Stimulated activated CD8-positive, alpha-beta memory T cell treated with anti-CD3 and anti-CD28 coated beads, Interleukin-4, amount 100 ng/mL, for 24 hours (primary cell): Measurements from ENCODE around the gene ADARB2.

Experiments
- DNase-seq: peaks from one replicate; pipeline ENCODE4 v3.0.0-alpha.2; 2020; ENCODE audit warnings: low read depth

ADARB2 gene

DNA sequence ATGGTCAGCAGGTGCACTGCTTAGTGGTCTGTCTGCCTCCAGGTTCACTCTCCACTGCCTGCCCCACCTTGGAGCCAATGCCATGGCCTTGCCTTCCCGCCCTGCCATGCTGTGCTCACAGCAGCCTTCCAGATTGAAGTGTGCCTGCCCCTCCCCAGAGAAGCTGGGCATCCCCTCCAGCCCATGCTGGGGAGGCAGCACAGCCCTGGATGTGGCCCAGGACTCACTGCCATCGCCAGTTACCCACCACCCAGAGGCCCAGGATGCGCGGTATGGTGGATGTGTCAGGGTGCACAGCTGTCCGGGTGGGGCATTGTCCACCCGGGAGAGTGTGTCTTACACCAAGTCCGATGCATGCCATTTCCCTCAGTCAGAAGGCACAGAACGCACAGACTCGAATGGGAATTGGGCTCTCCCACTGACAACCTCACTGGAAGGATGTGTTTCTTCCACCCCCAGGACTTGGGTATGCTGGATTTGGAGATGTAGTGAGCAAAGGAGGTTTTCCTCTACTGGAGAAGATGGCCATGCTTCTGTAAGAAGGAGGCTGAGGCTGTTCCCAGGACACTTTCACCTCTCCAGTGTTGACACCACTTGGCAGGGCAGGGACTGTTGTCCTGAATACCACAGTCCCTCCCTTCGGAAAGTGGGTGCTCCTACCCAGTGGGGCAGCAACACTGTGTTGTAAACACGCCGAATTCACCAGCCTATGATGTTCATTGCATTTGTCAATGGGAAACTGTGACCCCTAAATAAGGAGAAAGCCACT is 122.0 kb downstream of the ADARB2 start:
- no peak for DNase-seq

DNA sequence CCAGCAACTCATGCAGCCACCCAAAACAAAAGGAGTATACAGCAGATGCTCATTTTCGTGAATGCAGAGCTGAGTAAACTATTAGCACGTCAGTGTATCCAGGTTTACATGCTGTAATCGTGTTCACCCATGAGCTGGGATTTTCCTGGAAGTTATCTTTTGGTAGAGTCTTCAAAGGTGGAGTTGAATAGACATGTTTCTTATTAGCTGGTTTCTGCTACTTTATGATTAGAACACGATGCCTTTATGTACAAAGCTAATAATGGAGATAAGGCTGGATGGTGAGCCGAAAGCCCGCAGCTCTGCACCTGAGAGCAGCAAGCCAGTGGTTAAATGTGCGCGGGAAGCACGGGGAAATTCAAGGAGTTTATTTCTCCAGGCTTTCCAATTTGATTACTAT is 123.8 kb downstream of the ADARB2 start:
- no peak for DNase-seq

DNA sequence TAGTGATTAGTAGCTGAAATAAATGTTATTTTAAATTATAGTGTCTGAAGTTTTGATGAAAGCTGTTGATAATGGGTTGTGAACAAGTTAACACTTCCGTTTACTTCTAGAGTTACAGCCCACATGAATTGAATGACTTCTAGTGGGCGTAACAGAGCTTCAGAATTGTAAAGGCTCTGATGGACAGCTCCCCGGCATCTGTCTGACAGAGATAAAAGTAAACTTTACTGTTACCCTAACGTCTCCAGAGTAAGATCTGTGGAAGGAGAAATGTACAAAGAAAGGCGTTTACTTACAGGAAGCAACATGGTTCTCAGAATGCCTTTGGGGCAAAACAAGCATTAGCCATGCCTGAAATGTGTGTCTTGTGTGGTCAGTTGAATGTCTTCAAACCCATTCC is 124.4 kb downstream of the ADARB2 start:
- no peak for DNase-seq

DNA sequence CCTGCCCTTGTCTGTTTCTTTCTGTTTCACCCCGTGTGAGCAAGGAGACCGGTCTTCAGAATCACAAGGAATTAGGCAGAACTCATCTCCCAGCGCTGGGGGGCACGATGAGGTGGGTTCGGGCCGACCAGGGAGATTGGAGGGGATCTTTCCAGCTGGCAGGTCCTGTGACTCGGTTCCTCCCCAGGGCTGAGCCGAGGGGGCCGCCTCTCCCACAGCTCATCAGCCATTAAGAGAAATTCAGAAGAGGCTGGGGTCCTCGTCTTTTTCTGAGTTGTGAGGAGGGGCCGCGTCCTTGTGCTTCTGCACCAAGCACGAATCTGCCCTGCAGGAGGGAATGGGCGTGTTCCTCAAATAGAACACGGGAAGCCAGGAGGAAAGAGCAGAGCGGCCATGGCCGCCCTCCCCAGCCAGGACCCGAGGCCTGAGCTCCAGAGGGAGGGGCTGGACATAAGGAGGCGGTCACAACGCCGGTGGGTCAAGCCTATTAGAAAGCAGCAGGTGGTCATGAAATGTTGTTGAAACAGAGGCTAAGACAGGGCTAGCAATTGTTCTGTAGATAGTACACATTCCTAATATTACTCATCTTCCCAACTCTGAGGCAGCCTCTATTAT is 125.3 kb downstream of the ADARB2 start:
- no peak for DNase-seq

DNA sequence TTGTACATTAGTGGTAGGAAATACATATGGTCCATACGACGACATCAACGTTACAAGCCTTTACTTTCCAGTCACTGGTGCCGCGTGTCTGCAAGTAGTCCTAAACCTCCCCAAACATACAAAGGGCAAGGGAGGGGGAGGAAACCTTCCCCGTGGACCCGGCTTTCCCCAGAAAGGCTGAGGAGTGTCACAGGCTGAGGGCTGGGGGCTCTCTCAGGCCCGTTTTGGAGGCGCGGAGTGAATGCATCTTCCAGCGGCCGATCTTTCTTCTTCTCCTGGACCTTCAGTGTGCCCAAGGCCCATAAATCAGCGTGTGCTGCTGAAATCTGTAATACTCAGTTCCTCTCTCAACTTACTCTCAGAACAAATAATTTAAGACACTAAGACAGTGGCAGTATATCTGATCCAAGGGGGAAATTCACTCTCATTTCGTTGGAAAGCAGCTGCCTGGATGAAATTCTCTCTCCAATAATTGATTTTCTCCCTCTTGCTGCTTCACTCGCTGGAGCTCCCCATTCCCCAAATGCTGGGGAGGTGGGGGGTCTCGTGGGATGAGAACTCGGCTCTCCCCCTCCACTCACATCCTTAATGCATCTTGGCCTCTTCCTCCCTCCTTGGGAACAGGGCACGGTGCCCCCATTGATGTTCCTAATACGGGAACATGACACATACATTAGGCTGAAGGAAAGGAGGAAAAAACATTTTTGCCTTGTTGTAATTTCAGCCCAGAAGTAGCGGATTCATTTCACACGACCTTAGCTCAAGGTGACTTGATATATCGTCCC is 126.1 kb downstream of the ADARB2 start:
- DNase-seq: no peak

DNA sequence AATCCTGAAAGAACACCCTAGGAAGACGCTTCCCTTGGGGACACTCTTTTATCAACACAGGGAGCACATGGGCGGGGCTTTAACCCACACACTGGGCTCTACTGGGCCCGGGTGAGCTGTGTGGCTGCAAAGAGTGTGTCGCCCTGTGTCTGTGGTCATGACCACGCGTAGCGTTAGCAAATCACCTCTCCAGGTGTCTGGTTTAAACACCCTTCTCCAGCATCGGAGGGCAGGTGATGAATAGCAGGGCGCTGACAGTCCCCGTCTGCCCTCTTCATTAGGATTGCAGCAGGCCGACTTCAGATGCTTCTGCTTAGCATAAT is 127.7 kb downstream of the ADARB2 start:
- DNase-seq: no peak

DNA sequence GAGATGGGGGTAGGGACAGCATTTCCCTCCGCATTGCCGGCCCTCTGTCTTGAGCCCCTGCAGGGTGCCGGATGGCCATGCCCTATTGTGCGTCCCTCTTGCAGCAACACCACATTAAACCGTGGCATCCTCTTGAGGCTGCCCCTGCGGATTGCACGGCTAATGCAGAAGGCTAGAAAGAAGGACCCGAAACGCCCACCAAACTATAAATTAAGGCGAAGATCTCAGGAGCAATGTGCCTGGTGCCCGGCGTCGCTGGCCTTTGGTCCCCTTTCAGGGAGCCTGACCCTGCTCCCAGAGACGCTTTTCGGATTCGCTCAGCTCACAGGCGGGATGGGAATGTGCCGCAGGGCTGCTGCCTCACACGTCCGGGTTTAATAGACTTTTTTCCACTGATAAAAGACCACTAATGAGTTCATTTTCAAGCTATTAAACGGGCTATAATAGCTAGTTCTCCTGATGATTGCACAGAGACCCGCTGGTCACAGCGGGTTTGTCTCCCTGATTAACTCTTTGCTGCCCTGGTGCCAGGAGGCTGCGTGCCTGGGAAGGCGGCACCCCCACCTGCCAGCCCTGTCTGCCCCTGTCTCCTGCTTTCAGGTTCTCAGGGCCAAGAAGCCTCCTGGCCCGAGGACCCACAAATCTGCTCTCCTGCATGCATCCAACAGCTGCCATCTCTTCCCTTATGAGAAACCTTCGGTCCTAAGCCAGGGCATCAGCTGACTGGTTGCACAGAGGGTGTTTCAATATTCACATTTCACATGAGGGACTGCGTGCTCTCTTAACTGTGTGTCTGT is 128.3 kb downstream of the ADARB2 start:
- DNase-seq: no peak

DNA sequence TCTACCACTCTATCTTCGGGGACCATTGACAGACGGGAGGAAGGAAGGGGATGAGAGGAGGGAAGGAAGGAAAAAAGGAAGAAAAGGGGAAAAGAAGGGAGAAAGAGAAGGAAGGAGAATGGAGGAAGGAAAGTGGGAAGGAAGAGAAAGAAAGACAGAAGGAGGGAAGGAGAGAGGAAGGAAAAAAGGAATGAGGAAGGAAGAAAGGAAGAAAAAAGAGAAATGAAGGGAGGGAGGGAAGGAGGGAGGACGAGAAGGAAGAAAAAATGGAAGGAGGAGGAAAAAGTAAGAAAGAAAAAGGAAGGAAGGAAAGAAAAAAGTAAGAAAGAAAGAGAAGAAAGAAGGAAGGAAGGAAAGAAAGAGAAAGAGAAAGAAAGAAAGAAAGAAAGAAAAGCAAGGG is 128.9 kb downstream of the ADARB2 start:
- DNase-seq: no peak

DNA sequence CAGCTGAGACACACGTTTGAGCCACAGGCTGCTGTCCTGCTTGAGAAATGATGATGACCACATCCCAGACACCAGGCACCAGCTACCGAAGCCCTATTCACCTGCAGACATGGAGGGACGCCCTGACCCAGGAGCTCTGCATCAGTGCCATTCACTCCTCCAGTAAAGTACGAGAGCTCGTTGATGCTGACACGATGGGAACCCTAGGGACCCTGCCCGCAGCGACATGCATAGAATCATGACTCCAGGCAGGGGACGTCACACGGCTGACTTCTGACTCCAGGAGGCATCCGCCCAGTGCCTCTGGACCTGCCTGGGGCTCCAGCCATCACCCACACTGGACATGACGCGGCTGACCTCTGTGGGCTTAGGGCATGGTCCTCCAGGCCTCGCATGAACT is 129.9 kb downstream of the ADARB2 start:
- no peak for DNase-seq

DNA sequence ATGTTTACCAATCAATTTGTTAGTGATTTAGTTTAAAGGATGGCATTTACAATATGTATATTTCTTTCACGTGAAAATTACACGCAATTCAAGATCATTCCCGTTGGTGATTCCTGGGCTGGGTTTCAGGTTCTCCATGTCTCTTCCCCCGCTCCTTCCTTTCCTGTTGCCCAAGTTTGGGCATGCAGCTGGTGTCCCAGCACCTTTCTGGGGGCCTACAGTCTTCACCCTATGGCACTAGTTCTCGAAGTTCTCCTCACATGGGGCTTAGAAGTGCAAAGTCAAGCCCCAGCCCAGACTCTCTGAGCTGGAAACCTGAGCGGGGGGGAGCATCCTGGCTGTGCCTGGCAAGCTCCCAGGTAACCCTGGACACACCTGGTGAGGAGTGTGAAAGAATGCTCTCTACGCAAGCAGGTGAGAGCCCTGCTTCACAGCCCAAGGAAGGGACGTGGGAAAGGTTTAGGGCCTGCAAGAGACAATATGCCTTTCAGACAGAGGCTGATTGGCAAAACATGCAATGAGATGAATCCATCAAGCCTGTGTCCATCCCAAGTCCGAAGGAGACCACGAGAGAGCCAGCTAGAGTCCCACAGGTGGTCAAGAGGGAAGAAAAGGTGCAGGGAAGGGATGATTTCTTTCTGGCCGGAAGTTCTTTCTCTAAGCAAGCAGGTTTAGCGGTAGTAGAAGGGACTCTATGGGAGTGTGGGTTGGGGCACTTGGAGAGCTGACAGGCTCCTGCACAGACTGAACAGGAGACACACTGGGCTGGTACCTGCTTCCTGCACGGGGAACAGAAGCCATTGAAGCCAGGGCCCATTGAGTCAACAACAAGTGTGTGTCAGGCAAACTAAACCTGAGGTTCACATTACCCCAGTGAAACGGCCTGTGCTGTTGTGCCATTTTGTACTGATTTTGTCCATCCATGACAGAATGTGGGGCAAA is 131.1 kb downstream of the ADARB2 start:
- no peak for DNase-seq

DNA sequence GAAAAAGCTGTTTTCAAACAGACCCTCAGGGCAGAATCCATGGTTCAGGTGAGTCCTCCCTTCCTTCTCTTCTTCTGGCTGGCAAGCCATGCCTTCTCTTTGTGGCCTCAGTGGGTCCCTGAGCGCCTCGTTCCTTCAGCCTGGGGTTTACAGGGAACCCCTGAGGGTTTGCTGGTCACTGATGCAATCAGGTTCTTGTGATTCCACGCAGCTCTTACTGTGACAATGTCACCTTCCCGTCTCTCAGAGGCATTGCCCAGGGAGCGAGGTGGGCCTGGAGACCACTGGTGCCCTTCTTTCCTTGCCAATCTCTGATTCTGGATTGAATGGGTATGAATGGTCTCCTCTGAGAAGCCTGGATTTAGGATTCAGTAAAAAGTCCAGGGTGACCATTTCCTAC is 132.2 kb downstream of the ADARB2 start:
- DNase-seq: no peak

DNA sequence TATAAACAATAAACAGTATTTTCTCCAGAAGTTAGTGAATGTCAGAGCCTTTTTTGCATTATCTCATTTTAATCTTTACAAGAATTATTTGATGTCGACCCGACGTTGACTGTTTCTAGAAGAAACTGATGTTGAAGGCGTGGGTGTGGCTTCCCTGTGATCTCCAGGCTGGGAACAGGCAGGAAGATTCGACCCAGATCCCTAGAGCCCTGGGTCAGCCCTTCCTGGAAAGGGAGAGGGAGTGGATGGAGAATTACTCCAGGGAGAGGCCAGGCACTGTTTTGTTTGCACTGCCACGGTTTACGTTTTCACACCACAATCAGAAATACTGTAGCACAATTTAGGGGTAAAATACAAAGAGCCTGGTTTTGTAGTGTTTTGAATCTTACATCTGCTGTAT is 133.1 kb downstream of the ADARB2 start:
- DNase-seq: no peak

DNA sequence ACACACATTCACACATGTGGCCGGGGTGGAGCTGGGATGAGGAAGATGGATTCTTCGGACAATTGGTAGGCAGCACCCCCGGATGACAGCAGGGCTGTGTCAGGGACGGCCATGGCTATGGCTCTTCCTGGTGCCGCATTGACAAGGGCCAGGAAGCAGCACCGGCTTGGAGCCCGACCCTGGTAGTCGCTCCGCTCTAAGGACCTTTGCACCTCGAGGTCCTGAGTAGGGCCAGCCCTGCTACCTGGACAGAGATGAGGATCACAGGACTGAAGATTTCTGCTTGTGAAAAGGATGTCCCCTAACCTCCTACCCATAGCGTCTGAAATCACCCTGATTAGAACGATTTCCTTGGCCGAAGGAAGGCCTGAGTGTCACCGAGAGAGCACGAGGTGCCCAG is 134.1 kb downstream of the ADARB2 start:
- no peak for DNase-seq

DNA sequence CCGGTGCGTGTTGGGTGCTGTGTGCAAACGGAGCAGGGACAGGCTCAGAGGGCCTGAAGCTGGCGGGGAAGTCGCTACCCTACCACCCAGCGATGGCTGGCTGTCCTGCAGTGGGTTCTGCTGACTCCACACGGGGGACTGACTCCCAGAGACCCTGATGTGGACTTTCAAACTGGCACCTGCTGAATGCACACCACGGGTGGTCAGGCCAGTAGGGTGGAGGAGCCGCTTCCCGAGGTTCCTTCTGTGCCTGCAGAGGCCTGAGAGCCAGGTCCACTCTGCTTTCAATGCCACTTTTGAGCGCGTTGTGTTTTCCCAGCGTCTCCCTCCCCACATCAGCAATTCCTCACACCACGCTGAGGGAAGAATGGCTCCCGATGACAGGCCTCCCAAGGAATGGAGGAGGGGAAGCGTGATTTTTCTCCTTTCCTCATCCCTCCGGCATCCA is 135.3 kb downstream of the ADARB2 start:
- DNase-seq: no peak

DNA sequence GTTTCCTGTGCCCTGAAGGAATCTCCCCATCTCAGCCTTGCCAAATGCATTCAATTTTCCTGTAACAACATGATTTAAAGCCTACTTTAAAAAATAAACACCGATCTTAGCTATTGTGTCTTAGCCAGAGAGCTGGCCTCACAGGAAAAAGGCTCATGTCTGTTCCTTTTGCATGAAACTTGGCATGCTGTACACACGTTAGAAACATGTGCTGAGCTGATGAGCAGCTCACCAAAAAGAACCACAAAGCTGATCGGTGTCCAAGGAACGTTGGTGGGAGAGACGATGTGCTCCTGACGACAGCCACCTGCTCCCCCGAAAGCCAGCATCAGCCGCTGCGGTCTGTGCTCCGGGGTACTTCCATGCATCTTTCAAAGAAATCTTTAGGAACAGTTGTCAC is 135.9 kb downstream of the ADARB2 start:
- DNase-seq: no peak

DNA sequence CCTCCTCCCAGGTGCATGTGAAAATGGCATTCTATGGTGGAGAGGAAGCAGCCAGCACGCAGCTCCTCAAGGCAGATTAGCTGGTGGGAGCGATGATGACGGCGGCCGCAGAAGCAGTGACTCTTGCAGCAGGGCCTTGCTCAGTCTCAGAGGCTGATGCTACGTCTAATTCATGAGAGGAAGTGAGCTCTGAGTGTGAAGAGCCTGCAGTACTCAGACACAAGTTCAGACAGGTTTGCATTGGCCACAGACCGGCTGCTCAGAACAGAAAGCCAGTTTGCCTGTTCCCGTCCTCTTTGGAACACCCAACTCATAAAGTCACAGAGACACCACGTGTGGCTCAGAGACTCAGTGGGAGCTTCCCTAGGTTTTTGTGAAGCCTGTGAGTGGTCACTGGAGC is 136.5 kb downstream of the ADARB2 start:
- no peak for DNase-seq

DNA sequence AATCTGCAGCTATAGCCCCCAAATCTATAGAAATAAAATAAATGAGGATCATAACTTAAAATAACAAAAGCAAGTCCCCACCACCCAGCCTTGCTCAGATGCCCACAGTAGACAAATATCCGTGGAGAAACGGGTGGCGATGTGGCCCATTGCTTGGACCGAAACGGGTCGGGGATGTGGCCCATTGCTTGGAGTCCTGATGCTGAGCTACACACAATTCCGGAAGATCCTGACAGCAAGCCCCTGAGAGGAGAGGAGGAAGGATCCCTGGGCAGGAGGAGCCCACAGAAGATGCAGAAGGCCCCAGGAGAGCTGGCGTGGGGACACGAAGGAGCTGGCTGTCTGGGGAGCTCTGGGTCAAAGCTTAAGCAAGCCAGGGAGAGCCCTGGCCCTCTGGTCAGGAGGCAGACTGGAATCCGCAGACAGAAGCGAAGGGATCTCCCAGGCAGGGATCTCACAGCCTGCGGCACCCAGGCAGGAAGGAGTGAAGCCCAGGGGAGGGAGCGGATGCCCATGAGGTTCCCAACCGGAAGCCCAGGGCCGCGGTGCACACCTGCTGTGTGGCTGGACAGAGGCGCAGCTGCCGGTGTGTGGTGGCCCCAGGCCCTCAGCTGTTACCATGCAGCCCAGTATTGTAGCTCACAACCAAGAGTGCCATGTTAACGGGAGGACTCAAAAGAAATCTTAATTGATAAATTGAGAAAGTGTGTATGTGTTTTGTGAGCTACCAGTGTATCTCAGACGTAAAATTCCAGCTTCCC is 138.8 kb downstream of the ADARB2 start:
- DNase-seq: no peak

DNA sequence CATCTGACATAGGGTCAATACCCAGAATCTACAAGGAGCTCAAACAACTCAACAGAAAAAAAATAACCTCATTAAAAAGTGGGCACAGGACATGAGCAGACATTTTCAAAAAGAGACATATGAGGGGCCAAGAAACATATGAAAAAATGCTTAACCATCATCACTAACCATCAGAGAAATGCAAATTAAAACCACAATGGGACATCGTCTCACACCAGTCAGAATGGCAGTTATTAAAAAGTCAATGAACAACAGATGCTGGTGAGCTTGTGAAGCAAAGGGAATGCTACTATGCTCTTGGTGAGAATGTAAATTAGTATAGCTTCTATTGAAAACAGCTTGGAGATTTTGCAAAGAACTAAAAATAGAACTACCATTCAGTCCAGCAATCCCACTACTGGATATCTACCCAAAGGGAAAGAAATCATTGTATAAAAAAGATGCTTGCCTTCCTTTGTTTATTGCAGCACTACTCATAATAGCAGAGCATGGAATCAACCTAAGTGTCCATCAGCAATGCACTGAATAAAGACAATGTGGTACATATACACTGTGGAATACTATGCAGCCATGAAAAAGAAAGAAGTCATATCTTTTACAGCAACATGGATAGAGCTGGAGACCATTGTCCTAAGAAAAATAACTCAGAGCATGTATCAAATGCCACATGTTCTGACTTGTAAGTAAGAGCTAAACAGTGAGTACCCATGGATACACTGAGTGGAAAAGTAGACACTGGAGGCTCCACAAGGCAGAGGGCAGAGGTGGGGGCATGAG is 139.8 kb downstream of the ADARB2 start:
- DNase-seq: no peak

DNA sequence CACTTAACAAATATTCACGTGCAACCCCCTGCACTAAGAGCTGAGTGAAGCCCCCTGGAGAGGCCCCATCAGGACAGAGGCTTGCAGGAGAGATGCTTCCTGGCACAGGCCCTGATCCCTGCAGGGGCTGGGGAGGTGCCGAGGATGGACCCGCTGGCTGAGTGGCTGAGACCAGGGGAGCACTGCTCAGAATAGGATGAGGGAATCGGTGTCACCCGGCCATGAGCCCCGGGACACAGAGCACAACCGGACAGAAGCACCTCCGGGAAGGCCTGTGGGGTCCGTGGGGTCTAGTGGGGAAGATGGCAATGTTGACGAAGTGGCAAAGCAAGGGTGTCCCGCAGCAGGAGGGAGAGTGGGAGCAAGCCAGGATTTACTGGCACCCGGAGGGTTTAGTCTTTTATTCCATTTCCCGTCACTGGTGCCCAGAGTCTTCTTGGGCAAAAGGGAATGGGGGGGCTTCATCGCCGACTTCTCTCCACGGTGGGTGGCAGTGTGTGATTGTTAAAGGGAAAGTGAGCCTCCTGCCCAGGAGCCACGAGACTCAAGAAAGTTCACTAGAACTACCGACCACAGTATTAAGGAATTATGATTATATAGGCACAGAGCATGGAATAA is 140.7 kb downstream of the ADARB2 start:
- no peak for DNase-seq
